ENCODE results near the gene ALDH1A2. TPM values are rescaled to one million over a fixed set of nuclear protein-coding genes. Genes with fewer than 3 reads are reported as not detected.

ALDH1A2 gene
- total RNA-seq, 1 donor from 2014 or later: 27.3 TPM

- Histone ChIP-seq H3K9me3 (no peaks in the 10 kb centered on the region), H3K36me3 (no peaks in the 10 kb centered on the region), H3K4me1 (peaks cover 10% of the 10 kb centered on the region), H3K4me3 (peak overlapping the region; percentile 53), H3K27me3 (peaks cover 68% of the 10 kb centered on the region), H3K27ac (no peak overlapping the region)
- intact Hi-C loops (cut with DNase I): no loop called here
- TF ChIP-seq CTCF (IDR thresholded peaks at IDR 0.05): peak; percentile 88
- DNase-seq (peak; percentile 87), ATAC-seq (peak; percentile 97)
Observed at GRCh38 chr15:58066042-58066867, 744 bp upstream of the ALDH1A2 start.

- H3K9me3 ChIP-seq: no peaks in the 10 kb centered on the region
- peak; percentile 64 for DNase-seq
- ATAC-seq: peak; percentile 5
- peaks cover 81% of the 10 kb centered on the region for H3K27me3 ChIP-seq
- H3K27ac ChIP-seq: no peak overlapping the region
- no peaks in the 10 kb centered on the region for H3K36me3 ChIP-seq
- TF ChIP-seq CTCF (IDR thresholded peaks at IDR 0.05): no peak
- peaks cover 10% of the 10 kb centered on the region for H3K4me1 ChIP-seq
- H3K4me3 ChIP-seq: peak overlapping the region; percentile 53
- intact Hi-C loops (cut with DNase I): no loop called here
Observed at GRCh38 chr15:58064980-58065444, 499 bp downstream of the ALDH1A2 start.

GRCh38 chr15:58064082-58064979 lies 1.2 kb downstream of the ALDH1A2 start:
- Histone ChIP-seq H3K36me3 (no peaks in the 10 kb centered on the region), H3K27me3 (peaks cover 88% of the 10 kb centered on the region), H3K4me3 (peak overlapping the region; percentile 53), H3K9me3 (no peaks in the 10 kb centered on the region), H3K4me1 (peaks cover 10% of the 10 kb centered on the region), H3K27ac (no peak overlapping the region)
- DNase-seq (no peak), ATAC-seq (no peak)
- TF ChIP-seq CTCF (IDR thresholded peaks at IDR 0.05): no peak
- intact Hi-C loops (cut with DNase I): no loop called here

GRCh38 chr15:58063614-58064013 lies 1.9 kb downstream of the ALDH1A2 start:
- H3K36me3 ChIP-seq: no peaks in the 10 kb centered on the region
- intact Hi-C loops (cut with DNase I): no loop called here
- peaks cover 89% of the 10 kb centered on the region for H3K27me3 ChIP-seq
- no peak for TF ChIP-seq CTCF (IDR thresholded peaks at IDR 0.05)
- ATAC-seq: no peak
- H3K4me1 ChIP-seq: peaks cover 10% of the 10 kb centered on the region
- no peak overlapping the region for H3K27ac ChIP-seq
- H3K4me3 ChIP-seq: peak overlapping the region; percentile 53
- H3K9me3 ChIP-seq: no peaks in the 10 kb centered on the region
- no peak for DNase-seq

GRCh38 chr15:58062983-58063382 lies 2.5 kb downstream of the ALDH1A2 start:
- TF ChIP-seq CTCF (IDR thresholded peaks at IDR 0.05): no peak
- Histone ChIP-seq H3K4me1 (peaks cover 10% of the 10 kb centered on the region), H3K27ac (no peak overlapping the region), H3K36me3 (no peaks in the 10 kb centered on the region), H3K9me3 (no peaks in the 10 kb centered on the region), H3K27me3 (peaks cover 86% of the 10 kb centered on the region), H3K4me3 (no peak overlapping the region)
- ATAC-seq: no peak
- intact Hi-C loops (cut with DNase I): no loop called here
- DNase-seq: no peak

All from upper lobe of right lung (tissue), 1 donor.